ENCODE data around the gene CHRNG.
"Not testable (repeated sequence)": the region's sequence is repeated elsewhere in the genome, so short reads cannot be mapped to it uniquely, and the experiment has no call there.

The CHRNG gene

DNA sequence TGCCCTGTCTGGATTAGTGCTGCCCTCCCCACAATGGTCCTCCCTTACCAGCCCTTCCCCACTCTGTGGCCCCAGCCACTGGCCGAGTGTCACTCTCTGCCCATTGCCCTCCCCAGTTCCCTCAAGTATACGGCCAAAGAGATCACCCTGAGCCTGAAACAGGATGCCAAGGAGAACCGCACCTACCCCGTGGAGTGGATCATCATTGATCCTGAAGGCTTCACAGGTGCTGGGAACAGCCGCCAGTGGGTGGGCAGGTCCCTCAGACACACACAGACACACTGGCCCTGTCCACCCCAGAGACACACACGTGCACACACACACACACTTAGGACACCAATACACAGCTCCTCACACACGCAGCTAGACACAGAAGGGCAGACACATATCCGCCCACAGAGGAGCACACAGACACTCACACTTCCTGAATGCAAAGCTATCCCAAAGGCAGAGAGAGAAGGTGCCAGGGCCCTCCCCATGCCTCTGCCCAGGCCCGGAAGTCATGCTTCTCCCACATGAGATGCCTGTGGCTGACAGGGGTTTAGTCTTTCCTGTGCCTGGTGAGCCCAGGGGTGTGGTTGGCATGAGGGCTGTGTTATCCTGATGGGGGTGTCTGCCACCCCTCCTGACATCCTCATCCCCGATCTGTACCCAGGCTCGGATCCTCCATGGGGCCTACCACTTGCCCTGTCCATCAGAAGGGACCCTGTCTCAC is 10.6 kb upstream of the CHRNG start:
- no peak for DNase-seq

DNA sequence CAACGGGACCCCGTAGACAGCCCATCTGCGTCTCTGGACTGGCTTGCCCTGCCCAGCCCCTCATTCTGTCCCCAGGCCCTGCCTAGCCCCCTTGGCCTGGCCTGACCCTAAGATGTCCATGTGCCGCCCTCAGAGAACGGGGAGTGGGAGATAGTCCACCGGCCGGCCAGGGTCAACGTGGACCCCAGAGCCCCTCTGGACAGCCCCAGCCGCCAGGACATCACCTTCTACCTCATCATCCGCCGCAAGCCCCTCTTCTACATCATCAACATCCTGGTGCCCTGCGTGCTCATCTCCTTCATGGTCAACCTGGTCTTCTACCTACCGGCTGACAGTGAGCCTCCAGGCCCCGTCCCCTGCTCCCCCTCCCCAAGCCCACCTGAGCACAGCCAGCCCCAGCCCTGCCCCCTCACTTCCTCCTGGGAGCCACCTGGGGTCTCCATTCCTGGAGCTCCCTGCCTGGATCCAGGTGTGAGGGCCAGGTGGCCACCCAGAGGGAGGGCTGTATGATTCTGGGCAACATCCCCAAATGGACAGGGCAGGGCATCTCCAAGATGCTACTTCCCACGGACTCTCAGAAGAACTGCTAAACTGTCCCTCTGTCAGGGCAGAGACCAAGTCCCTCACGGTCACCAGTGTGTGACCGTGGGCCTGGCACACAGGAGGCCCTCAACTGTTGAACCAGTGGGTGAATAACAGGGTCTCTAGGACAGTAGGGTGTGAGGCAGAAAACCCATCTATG is 9.5 kb upstream of the CHRNG start:
- DNase-seq = no peak

DNA sequence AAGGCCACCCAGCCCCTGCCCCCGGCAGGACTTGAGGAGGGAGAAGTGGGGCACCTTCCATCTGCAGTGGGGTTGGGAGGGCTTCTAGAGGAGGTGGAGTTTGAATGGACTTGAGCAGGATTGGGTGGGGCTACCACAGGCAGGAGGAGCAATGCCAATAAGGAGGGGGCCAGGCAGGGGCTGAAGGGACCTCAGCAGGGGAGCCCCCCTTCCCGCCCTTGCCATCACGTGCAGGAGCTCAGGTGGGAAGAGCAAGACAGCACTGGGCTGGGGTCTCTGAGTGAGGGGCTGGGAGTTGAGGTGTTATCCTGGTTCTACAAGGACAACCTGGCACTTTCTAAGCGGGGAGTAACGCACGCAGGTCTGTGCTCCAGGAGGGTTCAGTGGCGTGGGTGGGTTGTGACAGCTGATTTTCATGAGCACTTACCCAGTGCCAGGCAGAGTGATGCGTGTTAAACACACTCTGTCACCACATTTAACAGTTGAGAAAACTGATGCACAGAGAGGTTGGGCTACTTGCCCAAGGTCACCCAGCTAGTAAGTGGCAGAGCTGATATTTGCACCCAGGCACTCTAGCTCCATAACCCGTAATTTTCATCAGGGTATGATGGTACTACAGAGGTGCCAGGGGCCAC is 8.7 kb upstream of the CHRNG start:
- DNase-seq = no peak

DNA sequence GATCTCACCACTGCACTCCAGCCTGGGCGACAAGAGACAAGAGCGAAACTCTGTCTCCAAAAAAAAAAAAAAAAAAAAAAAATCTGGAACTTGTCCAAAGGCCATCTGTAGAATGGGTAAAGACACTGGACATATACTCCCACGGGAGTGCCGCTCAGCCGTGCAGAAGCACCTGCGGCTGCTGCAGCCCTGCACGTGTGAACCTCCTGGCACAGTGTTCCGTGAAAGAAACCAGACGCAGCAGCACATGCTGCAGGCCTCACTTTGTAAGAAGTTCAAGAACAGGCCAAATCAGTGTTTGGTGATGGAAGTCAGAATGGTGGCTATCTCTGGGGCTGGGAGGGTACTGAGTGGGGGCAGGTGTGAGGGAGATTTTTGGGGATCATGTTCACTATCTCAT is 7.1 kb upstream of the CHRNG start:
- no peak for DNase-seq

DNA sequence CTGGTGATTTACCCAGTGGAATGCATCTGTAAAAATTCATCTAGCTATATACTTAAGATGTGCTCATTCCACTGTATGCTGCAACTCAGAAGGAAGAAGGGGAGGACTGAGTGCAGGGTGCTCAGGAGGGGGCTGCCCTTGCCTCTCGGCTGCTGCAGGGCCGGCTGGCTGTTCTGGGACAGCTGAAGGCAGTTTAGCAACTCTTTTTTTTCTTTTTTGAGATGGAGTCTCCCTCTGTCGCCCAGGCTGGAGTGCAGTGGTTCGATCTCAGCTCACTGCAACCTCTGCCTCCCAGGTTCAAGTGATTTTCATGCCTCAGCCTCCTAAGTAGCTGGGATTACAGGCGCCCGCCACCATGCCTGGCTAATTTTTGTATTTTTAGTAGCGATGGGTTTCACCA is 6.7 kb upstream of the CHRNG start:
- not testable (repeated sequence) for DNase-seq

DNA sequence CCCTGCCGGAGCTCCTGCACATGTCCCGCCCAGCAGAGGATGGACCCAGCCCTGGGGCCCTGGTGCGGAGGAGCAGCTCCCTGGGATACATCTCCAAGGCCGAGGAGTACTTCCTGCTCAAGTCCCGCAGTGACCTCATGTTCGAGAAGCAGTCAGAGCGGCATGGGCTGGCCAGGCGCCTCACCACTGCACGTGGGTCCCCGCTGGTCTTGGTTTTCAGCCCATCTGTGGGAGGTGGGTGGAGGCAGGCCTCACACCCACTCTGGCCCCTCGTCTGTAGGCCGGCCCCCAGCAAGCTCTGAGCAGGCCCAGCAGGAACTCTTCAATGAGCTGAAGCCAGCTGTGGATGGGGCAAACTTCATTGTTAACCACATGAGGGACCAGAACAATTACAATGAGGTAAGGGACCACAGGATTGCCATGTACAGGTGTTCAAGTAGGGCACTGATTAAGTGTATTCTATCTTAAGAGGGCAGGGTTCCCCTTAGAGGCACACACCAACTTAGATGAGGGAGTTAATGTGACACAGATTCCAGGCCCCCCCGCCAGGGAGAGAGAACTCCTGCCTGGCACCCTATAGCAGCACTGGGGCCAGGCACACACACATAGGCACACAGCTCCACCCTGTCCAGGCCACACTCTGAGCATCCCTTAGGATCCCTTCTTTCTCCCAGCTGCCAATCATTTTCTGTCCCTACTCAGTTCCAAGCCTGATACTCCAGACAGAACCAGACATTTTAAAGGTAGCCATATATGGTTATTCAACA is 5.4 kb upstream of the CHRNG start:
- no peak for DNase-seq

DNA sequence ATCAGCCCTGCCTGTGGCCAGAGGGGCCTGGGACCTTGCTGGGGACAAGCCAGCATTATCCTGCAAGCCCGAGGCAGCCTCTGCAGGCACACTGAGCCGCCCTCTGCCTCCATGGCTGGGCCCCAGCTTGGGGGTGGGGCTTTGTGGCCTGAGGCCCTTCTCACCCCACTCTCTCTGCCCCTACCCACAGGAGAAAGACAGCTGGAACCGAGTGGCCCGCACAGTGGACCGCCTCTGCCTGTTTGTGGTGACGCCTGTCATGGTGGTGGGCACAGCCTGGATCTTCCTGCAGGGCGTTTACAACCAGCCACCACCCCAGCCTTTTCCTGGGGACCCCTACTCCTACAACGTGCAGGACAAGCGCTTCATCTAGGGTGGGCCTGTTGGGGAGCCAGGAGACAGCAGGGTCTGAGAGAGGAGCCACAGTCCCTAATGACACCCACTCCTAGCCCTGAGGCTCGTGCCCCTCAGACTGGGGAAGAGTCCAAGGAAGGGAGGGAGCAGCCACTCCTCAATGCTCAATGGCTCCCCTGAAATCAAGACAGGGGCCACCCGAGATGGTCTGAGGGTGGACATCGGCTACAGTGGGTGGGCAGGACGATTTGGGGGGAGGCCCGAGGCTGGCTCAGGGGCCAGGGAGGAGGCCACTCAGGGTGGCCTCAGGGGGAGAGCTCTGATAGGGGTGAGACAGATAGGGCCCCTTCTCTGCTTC is 4.4 kb upstream of the CHRNG start:
- no peak for DNase-seq

DNA sequence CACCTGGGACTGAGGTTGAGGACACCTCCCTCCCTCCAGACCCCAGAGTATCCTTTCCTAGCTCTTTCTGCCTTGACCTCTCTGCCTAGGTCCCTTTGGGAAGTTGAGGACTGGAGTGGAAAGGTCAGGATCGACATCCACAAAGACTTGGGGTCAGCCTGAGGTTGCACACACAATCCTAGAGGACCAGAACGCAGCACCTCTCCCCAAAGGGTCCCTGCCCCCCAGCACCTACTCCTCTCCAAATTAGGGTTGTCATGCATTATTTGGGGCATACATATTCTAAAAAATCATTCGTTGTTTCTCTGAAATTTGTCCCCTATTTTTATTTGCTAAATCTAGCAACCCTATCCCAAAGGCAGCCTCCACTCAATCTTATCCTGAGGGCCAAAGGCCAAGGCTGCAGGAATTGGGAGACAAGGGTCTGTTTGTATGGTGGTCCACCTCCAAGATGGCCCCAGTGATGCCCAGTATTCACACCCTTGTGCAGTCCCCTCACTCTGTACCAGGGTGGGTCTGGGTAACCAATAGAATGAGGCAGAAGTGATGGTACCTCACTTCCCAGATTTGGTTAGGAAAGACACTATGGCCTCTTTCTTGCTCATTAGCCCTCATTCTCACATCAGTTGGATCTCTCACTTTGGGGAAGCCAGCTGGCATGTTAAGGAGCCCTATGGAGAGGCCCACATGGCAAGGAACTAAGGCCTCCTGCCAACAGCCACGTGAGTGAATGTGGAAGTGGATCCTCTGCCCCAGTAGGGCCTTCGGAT is 3.5 kb upstream of the CHRNG start:
- DNase-seq = no peak

DNA sequence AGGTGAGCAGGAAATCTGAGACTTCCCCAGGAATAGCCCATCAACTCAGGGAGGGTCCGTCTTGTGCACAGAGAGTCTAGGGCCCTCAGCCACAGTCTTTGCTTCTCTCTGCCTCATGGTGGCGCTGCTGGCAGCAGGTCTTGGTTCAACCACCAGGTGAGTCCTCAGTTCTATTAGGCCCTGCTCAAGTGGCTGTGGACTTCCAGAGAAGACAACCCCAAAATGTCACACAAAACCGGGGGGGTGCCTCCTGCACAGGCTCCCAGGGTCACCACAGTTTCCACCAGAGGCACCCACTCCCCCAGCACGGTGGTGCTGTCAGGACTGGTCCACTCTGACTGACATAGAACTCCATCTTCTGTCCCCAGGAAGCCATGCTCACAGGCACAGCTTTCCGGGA is 2.4 kb upstream of the CHRNG start:
- no peak for DNase-seq

DNA sequence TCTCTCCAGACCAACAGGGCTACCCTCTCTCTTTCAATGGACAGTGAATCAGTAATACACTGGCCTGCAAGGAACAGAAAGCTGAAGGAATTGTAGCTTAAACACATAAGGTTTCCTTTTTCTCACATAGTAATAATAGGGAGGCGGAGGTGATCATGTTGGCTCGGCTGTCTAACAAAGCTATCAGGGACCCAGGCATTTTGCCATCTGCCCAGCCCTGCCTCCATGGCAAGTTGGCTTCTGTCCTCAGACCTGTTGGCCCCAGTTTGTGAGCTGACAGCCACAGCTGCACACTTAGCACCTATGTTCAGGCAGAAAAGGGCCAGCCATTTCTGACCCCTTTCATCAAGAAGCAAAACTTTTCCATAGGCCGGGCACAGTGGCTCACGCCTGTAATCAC is 2.0 kb upstream of the CHRNG start:
- no peak for DNase-seq

DNA sequence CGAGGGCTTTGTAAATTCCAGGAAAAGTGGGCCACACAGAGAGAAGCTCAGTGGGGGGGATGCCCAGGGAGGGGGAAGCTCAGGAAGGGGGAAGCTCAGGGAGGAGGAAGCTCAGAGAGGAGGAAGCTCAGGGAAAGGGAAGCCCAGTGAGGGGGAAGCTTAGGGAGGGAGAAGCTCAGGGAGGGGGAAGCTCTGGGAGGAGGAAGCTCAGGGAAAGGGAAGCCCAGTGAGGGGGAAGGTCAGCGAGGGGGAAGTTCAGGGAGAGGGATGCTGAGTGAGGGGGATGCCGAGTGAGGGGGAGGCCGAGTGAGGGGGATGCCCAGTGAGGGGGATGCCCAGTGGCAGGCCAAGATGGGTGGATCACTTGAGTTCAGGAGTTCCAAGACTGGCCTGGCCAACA is 821 bp upstream of the CHRNG start:
- DNase-seq = no peak

DNA sequence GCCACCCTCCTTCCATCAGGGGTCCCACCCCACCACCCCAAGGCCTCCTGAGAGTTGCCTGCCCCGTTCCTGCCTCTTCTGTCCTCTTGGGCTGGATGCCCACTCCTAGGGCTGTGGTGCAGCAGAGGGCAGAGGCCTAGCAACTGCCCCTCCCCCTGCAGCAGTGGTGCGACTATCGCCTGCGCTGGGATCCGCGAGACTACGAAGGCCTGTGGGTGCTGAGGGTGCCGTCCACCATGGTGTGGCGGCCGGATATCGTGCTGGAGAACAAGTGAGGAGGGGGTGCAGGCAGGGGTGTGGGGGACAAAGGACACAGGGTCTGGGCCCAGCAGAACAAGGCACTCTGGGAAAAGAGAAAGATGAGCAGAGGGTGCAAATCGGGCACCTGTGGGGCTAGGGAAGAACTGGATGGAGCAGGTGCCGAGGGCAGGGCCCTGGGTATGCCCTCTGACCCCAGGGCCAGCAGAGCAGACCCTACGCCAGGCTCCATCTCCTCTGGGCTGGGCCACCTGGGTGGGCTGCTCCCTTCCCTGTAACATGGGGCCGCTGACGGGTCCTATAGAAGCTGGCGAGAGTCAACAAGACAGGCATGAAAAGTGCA is 1.0 kb downstream of the CHRNG start:
- no peak for DNase-seq

DNA sequence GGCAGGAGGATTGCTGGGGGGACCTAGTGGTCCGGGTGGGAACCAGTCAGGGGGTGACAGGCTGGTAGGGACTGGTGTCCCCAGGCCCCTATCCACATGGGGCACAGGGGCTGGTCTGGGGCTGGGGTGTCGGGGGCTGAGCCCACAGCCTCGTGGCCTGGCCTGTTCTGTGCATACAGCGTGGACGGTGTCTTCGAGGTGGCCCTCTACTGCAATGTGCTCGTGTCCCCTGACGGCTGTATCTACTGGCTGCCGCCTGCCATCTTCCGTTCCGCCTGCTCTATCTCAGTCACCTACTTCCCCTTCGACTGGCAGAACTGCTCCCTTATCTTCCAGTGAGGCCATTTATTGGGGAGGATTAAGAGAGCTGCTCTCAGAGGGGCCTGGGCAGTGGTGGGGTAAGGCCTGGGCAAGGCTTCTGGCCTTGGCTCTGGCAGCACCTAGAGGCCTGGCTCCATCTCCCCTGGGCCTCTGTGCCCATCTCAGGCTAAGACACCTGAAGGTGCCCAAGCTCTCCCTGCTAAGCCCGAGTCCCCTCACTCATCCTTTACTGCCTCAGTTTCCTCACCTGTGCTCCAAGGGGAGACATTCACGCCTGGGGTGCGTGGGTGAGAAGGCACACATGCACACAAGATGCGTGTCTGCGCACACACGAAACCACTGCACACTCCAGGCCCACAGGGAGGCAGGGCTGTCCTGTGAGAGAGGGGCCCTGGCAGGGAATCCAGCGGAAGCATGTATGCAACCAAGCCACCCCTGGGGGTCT is 1.9 kb downstream of the CHRNG start:
- DNase-seq = no peak

DNA sequence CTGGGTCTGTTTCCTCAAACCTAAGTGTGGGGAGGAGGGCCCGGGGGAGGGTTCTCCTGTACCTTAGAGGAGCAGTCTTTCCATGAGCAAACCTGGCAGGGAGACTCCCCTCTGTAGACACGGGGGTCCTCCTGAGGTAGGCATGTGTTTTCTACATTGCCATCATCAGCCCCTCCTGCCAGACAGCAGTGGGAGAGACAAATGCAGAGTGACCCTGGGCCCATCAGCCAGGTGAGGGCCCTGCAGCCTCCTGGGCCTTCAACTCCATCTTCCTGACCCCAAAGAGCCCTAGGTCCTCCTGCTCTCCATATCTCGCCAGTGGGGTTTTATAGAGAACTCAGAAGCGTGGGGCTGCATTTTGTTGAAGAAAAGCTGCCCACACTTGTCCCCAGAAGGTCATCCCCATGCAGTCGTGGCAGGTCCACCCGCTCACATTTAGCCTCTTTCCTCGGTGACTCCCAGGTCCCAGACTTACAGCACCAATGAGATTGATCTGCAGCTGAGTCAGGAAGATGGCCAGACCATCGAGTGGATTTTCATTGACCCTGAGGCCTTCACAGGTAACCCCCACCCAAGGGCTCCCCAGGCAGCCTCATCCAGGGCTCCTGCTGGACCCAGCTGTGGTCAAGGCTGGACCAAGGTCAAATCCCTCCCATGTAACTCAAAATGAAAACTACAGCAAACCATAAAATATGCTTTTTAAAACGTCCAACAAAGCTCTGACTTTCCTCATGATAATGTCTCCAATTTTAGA is 2.6 kb downstream of the CHRNG start:
- DNase-seq = no peak

DNA sequence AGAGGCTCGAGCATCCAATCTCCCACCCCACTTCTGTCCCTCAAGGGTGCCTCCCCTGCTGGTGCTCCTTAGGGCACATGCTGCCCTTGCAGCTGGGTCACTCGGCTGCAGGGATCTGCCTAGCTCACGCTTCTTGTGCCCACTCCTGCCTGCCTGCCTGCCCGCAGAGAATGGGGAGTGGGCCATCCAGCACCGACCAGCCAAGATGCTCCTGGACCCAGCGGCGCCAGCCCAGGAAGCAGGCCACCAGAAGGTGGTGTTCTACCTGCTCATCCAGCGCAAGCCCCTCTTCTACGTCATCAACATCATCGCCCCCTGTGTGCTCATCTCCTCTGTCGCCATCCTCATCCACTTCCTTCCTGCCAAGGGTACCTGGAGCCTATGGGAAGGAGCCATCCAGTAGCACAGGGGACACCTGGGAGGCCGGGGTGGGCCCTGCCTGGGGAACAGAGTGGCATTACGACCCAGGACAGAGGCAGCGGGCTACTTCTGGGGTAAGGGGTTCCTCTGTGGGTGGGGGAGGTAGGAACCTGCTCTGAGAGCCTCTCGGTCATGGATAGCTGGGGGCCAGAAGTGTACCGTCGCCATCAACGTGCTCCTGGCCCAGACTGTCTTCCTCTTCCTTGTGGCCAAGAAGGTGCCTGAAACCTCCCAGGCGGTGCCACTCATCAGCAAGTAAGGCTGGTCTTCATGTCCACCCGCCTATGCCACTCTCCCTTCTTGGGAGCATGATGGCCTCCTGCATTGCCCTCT is 3.4 kb downstream of the CHRNG start:
- no peak for DNase-seq

DNA sequence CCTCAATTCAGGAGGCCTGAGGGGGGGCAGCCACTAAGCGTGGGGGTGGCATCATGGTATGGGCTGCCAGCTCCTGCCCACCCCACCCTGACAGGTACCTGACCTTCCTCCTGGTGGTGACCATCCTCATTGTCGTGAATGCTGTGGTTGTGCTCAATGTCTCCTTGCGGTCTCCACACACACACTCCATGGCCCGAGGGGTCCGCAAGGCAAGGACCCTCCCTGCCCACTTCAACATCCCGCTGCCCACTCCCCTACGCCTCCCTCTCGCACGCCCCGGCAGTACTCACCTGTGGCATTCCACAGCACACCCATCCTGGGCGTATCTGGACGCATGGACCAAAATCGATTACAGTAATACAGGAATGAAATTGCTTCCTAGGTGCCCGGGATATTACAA is 4.0 kb downstream of the CHRNG start:
- no peak for DNase-seq

DNA sequence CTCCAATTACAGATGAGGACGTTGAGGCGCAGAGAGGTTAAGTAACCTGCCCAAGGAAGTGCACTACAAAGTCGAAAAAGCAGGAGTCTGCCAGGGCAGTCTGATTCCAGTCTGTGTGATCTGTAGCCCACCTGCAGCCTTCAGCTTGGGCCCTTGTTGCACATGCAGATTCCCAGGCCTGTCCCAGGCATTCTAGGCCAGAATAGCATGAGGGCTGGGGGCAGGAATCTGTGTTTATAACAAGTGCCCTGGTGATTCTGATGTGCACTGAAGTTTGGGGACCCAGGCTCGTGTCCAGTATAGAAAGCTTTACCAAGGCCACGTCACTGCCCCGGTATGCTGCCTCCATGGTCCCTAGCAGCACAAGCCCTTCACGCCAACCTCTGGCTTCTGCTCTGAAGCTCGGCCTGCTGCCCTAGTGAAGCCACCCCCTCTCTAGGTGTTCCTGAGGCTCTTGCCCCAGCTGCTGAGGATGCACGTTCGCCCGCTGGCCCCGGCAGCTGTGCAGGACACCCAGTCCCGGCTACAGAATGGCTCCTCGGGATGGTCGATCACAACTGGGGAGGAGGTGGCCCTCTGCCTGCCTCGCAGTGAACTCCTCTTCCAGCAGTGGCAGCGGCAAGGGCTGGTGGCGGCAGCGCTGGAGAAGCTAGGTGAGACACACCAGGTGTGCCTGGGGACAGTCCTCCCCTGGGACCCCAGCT is 4.6 kb downstream of the CHRNG start:
- no peak for DNase-seq

DNA sequence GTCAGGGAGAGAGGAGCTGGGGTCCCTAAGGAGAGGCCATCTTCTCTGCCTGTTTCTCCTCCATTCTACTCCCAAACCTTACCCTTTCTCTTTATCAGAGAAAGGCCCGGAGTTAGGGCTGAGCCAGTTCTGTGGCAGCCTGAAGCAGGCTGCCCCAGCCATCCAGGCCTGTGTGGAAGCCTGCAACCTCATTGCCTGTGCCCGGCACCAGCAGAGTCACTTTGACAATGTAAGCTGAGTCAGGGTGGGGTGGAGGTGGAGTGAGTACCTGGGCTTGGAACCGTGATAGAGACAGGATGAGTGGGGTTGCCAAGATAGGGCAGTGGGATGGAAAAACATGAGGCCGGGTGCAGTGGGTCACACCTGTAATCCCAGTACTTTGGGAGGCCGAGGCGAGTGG is 5.2 kb downstream of the CHRNG start:
- DNase-seq = no peak

All from right forelimb (tissue), 1 donor.